Stimulated activated naive B cell treated with anti-CD40 and anti-IgM and Interleukin-4, amounts not matched to agents 10 μg/mL and 1 μg/mL and 100 μg/mL, for 72 hours (primary cell): ENCODE results near the gene NRG2.

ENCODE experiments used
- ATAC-seq, 2 donors: fragments of 150-1000 bp; cut with Tn5 transposase; replicated peaks; 2 replicates each; pipeline ENCODE4 v1.10.0; 2021; ENCODE audit warnings: moderate library complexity in 1 of 2
- DNase-seq: peaks from one replicate; pipeline ENCODE4 v3.0.0; 2021
- H3K27ac Mint-ChIP-seq: one replicate; pipeline ENCODE4 v1.8.0; 2022; ENCODE audit warnings: mild to moderate bottlenecking, mixed read lengths
- H3K27me3 Mint-ChIP-seq, 2 donors: one replicate each; pipeline ENCODE4 v1.8.0; 2022; ENCODE audit warnings: mixed read lengths in 2 of 2
- H3K36me3 Mint-ChIP-seq, 2 donors: one replicate each; pipeline ENCODE4 v1.8.0; 2022; ENCODE audit warnings: mixed read lengths in 2 of 2, mild to moderate bottlenecking in 1 of 2
- H3K4me1 Mint-ChIP-seq, 2 donors: one replicate each; pipeline ENCODE4 v1.8.0; 2022; ENCODE audit warnings: mixed read lengths in 2 of 2, mild to moderate bottlenecking in 1 of 2
- H3K4me3 Mint-ChIP-seq, 2 donors: one replicate each; pipeline ENCODE4 v1.8.0; 2022; ENCODE audit warnings: mild to moderate bottlenecking in 2 of 2, mixed read lengths in 2 of 2, moderate library complexity in 1 of 2
- H3K9me3 Mint-ChIP-seq, 2 donors: one replicate each; pipeline ENCODE4 v1.8.0; 2022; ENCODE audit warnings: mixed read lengths in 2 of 2, mild to moderate bottlenecking in 1 of 2

Gene NRG2

DNA sequence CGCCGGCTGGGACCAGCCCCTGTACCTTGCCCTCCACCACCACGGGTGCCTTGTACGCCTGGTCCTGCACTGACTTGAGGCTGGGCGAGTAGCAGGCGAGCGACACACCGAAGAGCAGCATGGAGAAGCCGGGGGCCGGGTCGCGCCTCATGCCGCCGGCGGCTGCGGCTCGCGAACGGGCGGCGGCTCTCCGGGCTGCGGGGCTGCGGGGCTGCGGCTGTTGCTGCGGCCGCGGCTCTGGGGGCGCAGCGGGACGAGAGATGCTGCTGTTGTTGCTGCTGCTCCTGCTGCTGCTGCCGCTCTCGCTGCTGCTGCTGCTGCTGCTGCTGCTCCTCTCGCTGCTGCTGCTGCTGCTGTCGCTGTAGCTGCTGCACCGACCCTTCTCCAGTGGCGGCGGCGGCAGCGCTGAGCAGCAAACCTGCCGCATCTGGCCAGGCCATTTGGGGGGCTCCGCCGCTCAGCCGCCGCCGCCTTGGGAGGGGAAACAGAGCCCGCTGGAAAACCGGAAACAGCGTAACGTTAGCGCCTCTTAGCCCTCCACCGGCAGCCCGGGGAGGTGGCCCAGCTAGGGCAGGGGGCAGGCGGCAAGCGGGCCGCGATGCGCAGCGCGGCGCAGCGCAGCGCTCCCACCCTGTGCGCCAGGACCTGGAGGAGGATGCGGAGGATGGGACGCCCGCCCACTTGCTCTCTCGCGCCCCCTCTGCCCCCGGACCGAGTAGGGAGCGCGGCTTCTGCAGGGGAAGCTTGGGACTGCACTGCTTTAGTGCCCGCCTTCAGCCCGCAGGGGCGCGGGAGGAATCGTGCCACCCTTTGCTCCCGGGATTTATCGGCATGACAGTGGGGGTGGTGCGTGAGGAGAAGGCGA, at the start of gene NRG2:
Gene NRG2 (minus strand): TSS at position 657 of the 865 bp plus-strand sequence.
- H3K27me3 Mint-ChIP-seq, result peaks cover 54 to 60% of the 10 kb centered on the region in 2 donors
- peaks cover 21 to 39% of the 10 kb centered on the region in 2 donors for H3K4me1 Mint-ChIP-seq
- ATAC-seq (peak; percentile 73 to 75), DNase-seq (peak; percentile 23)
- no peak within 1 kb of the TSS for H3K27ac Mint-ChIP-seq
- peak within 1 kb of the TSS; percentile 84 for H3K4me3 Mint-ChIP-seq
- no peaks in the 10 kb centered on the region for H3K9me3 Mint-ChIP-seq
- H3K36me3 Mint-ChIP-seq, result no peaks in the 10 kb centered on the region

- no peak for ATAC-seq
- no peak for DNase-seq
- Mint-ChIP-seq H3K27me3 (peaks cover 18 to 23% of the 10 kb centered on the region in 2 donors), H3K9me3 (peaks cover 12 to 13% of the 10 kb centered on the region in 2 donors), H3K36me3 (peaks cover 7 to 11% of the 10 kb centered on the region in 2 donors), H3K4me1 (no peaks in the 10 kb centered on the region), H3K27ac (no peak overlapping the region), H3K4me3 (no peak overlapping the region)
These were observed 47.2 kb upstream of the NRG2 start for GRCh38 chr5:140090251-140090650.

GRCh38 chr5:140084541-140084940, 41.4 kb upstream of the NRG2 start:
- no peak for DNase-seq
- Mint-ChIP-seq H3K9me3 (peaks cover 0 to 4% of the 10 kb centered on the region in 2 donors), H3K4me3 (no peak overlapping the region), H3K36me3 (peaks cover 3% of the 10 kb centered on the region in 2 donors), H3K27ac (no peak overlapping the region), H3K27me3 (peaks cover 25 to 39% of the 10 kb centered on the region in 2 donors), H3K4me1 (no peaks in the 10 kb centered on the region)
- ATAC-seq, result no peak

GRCh38 chr5:140083650-140084049, 40.6 kb upstream of the NRG2 start:
- H3K27me3 Mint-ChIP-seq, result peaks cover 20 to 39% of the 10 kb centered on the region in 2 donors
- no peaks in the 10 kb centered on the region for H3K4me1 Mint-ChIP-seq

DNA sequence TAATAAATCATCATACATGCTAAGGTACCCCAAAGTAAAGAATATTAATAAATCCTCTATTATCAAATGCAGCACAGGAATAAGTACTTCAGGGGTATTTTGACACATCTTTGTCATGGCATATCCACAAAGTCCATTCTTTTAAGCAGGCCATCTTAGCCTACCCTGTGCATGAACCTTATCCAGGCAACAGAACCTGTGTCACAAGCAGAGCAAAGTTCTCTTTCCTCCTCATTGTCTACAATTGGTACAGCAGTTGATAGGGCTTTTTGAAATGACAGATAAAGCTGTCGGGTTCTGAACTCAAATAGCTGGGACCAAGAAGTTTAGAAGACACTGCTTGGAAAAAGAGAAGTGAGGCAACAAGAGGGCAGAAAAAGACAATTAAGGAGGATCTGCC, 40.0 kb upstream of the NRG2 start:
- no peak for DNase-seq
- Mint-ChIP-seq H3K27ac (no peak overlapping the region), H3K9me3 (no peaks in the 10 kb centered on the region), H3K4me1 (no peaks in the 10 kb centered on the region), H3K36me3 (no peaks in the 10 kb centered on the region), H3K27me3 (peaks cover 20 to 39% of the 10 kb centered on the region in 2 donors), H3K4me3 (no peak overlapping the region)
- no peak for ATAC-seq

More at GRCh38 chr5:140083650-140084049, 40.6 kb upstream of the NRG2 start:
- Mint-ChIP-seq H3K36me3 (no peaks in the 10 kb centered on the region), H3K27ac (no peak overlapping the region), H3K9me3 (no peaks in the 10 kb centered on the region), H3K4me3 (no peak overlapping the region)
- DNase-seq (no peak), ATAC-seq (no peak)

GRCh38 chr5:140076788-140077187, 33.7 kb upstream of the NRG2 start:
- ATAC-seq, result no peak
- Mint-ChIP-seq H3K27ac (no peak overlapping the region), H3K27me3 (peaks cover 14 to 25% of the 10 kb centered on the region in 2 donors), H3K4me1 (no peaks in the 10 kb centered on the region), H3K4me3 (no peak overlapping the region), H3K9me3 (no peaks in the 10 kb centered on the region), H3K36me3 (no peaks in the 10 kb centered on the region)
- DNase-seq, result no peak

GRCh38 chr5:140076142-140076541, 33.0 kb upstream of the NRG2 start:
- peaks cover 18 to 25% of the 10 kb centered on the region in 2 donors for H3K27me3 Mint-ChIP-seq
- no peaks in the 10 kb centered on the region for H3K9me3 Mint-ChIP-seq
- H3K36me3 Mint-ChIP-seq, result no peaks in the 10 kb centered on the region
- DNase-seq, result no peak
- no peaks in the 10 kb centered on the region for H3K4me1 Mint-ChIP-seq
- H3K4me3 Mint-ChIP-seq, result no peak overlapping the region
- ATAC-seq, result no peak
- H3K27ac Mint-ChIP-seq, result no peak overlapping the region

- no peak for ATAC-seq
- H3K4me3 Mint-ChIP-seq, result no peak overlapping the region
- no peak overlapping the region for H3K27ac Mint-ChIP-seq
- no peaks in the 10 kb centered on the region for H3K4me1 Mint-ChIP-seq
- no peak for DNase-seq
- H3K36me3 Mint-ChIP-seq, result no peaks in the 10 kb centered on the region
- H3K9me3 Mint-ChIP-seq, result no peaks in the 10 kb centered on the region
- peaks cover 22 to 24% of the 10 kb centered on the region in 2 donors for H3K27me3 Mint-ChIP-seq
These were observed 32.3 kb upstream of the NRG2 start for GRCh38 chr5:140075371-140075770.

DNA sequence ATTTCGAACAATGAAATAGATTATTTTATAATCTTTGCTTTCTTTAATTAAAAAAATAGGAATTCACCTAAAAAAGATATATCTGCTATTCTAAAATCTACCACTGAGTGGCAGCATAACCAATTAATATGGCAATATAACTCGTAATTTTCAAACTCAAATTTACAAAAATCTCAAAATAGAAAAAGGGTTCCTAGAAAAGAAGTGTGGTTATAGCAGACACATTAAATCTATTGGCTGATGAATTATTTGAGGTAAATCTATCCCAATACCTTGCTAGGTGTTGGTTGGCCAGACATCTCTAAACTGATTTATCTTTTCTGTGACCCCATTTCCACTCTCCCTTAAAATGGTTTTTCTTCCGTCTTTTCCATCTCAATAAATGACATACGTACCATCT, 30.2 kb upstream of the NRG2 start:
- ATAC-seq, result no peak
- H3K4me1 Mint-ChIP-seq, result no peaks in the 10 kb centered on the region
- H3K27ac Mint-ChIP-seq, result no peak overlapping the region
- H3K9me3 Mint-ChIP-seq, result no peaks in the 10 kb centered on the region
- no peak overlapping the region for H3K4me3 Mint-ChIP-seq
- H3K27me3 Mint-ChIP-seq, result peaks cover 24 to 31% of the 10 kb centered on the region in 2 donors
- H3K36me3 Mint-ChIP-seq, result no peaks in the 10 kb centered on the region
- no peak for DNase-seq

DNA sequence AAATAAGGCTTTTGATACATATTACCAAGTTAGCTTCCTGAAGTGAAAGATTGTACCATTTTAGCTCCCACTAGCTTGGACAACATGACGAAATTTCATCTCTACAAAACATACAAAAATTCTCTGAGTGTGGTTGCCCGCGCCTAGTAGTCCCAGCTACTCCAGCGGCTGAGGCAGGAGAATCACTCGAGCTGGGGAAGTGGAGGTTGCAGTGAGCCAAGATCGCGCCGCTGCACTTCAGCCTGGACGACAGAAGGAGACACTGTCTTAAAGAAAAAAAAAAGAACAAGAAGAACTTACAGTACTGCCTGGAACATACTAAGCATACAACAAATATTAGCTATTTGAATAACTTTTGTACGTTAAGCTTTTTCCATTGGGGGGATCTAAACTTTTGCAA, 29.7 kb upstream of the NRG2 start:
- Mint-ChIP-seq H3K4me3 (no peak overlapping the region), H3K9me3 (no peaks in the 10 kb centered on the region), H3K36me3 (no peaks in the 10 kb centered on the region), H3K27me3 (peaks cover 29 to 36% of the 10 kb centered on the region in 2 donors), H3K27ac (no peak overlapping the region), H3K4me1 (no peaks in the 10 kb centered on the region)
- no peak for ATAC-seq
- DNase-seq, result no peak

DNA sequence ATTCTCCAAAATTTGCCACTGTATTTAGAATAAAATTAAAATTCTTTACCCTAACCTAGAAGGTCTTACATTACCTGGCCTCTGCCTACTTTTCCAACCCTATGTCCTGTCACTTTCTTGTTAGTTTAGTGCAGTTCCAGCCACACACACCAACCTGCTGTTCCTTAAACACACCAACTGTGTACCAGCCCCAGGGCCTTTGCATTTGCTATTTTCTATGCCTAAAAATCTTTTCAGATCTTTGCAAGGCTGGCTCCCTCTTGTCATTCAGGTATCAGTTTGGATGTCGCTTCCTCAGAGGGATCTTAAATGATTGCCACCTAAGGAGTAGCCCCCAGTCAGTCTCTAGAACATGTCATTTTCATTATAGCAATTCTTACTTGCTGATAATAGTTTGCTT, 17.7 kb upstream of the NRG2 start:
- Mint-ChIP-seq H3K9me3 (no peaks in the 10 kb centered on the region), H3K4me1 (no peaks in the 10 kb centered on the region), H3K36me3 (no peaks in the 10 kb centered on the region), H3K27ac (no peak overlapping the region), H3K4me3 (no peak overlapping the region), H3K27me3 (peaks cover 6 to 23% of the 10 kb centered on the region in 2 donors)
- DNase-seq, result no peak
- no peak for ATAC-seq

- H3K27ac Mint-ChIP-seq, result no peak overlapping the region
- H3K27me3 Mint-ChIP-seq, result peaks cover 9 to 13% of the 10 kb centered on the region in 2 donors
- no peaks in the 10 kb centered on the region for H3K36me3 Mint-ChIP-seq
- ATAC-seq (no peak), DNase-seq (no peak)
- no peaks in the 10 kb centered on the region for H3K4me1 Mint-ChIP-seq
- no peaks in the 10 kb centered on the region for H3K9me3 Mint-ChIP-seq
- no peak overlapping the region for H3K4me3 Mint-ChIP-seq
These were observed 15.3 kb upstream of the NRG2 start for GRCh38 chr5:140058212-140058932.

DNA sequence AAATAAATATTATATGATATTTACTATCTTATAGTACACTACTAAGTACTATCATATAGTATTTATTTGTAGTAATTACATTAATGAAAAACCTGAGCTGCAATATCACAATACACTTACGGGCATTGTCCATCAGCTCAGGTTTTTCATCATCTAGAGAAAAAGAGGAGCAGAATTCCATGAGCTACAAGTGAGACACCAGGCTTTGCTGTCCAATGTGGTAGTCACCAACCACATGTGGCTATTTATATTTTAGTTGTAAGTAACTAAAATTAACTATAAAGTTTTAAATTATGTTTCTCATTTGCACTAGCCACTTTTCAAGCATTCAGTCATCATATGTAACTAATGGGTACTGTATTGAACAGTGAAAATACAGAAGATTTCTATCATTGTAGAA, 13.8 kb upstream of the NRG2 start:
- H3K27me3 Mint-ChIP-seq, result peaks cover 4 to 7% of the 10 kb centered on the region in 2 donors
- no peaks in the 10 kb centered on the region for H3K4me1 Mint-ChIP-seq
- no peak overlapping the region for H3K4me3 Mint-ChIP-seq
- H3K27ac Mint-ChIP-seq, result no peak overlapping the region
- ATAC-seq (no peak), DNase-seq (no peak)
- no peaks in the 10 kb centered on the region for H3K36me3 Mint-ChIP-seq
- no peaks in the 10 kb centered on the region for H3K9me3 Mint-ChIP-seq

DNA sequence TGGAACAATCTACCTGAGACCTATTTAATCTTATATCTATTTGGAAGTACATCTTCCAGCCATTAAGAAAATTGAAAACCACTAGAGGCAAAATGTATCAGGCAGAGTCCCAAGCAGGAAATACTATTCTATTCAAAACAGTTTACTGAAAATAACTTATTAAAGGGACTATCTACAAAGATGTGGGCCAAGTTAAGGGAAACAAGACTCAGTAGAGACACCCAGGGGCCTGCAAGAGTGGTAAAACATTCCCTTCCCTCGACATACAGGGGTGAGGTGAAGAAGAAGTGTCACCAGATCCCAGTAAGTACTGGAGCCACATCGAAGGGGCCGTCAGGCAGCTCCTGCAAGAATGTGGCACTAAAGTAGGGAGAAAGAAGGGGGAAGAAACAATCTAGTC, 12.1 kb upstream of the NRG2 start:
- no peaks in the 10 kb centered on the region for H3K9me3 Mint-ChIP-seq
- H3K27me3 Mint-ChIP-seq, result peaks cover 0 to 4% of the 10 kb centered on the region in 2 donors
- no peak overlapping the region for H3K27ac Mint-ChIP-seq
- H3K36me3 Mint-ChIP-seq, result no peaks in the 10 kb centered on the region
- no peak overlapping the region for H3K4me3 Mint-ChIP-seq
- no peaks in the 10 kb centered on the region for H3K4me1 Mint-ChIP-seq
- no peak for ATAC-seq
- no peak for DNase-seq
